IMR-90 (cell line): ENCODE data around the gene HSD17B4. TPM values are rescaled to one million over a fixed set of nuclear protein-coding genes. Genes with fewer than 3 reads are reported as not detected.

ENCODE experiments used
- ATAC-seq: fragments of 200-7000 bp; cut with Tn5 transposase; 2 replicates; pipeline ENCODE4 v1.9.1; 2020; ENCODE audit warnings: low read depth, mild to moderate bottlenecking, moderate library complexity
- BruUV-seq: library from RNA; stranded (reverse); fragments of 400-500 nt; replicated peaks from 2 replicates; lab custom pipeline; 2021; lab: Mats Ljungman, UMichigan
- CTCF ChIA-PET: fragments of 300-600 bp; formaldehyde crosslinking; extraction: SDS; loops from one replicate; lab custom pipeline; 2021; ENCODE audit warnings: antibody characterized with exemption; lab: Yijun Ruan, JAX
- POLR2A ChIA-PET: fragments of 300-600 bp; sonication (Branson Sonifier 250); formaldehyde crosslinking; loops from one replicate; lab custom pipeline; 2022; ENCODE audit warnings: antibody characterized with exemption; ENCODE audit not compliant: unreplicated experiment; lab: Charles Lee
- DNase-seq: peaks from one replicate; pipeline ENCODE4 v3.0.0; 2013
- H2AFZ ChIP-seq: replicated peaks from 2 replicates; pipeline ENCODE3; 2013; ENCODE audit warnings: low read length, mild to moderate bottlenecking; ENCODE audit not compliant: poor library complexity
- H2AK5ac ChIP-seq: 2 replicates; pipeline ENCODE4 v1.6.1; 2013; ENCODE audit warnings: low read depth, low read length, inconsistent platforms
- H2AK9ac ChIP-seq: replicated peaks from 2 replicates; pipeline ENCODE3; 2013; ENCODE audit warnings: mild to moderate bottlenecking, low read depth, low read length, moderate library complexity; ENCODE audit not compliant: poor library complexity
- H2BK120ac ChIP-seq: 2 replicates; pipeline ENCODE4 v1.6.1; 2013; ENCODE audit warnings: low read depth, low read length, inconsistent platforms
- H2BK15ac ChIP-seq: 3 replicates; pipeline ENCODE4 v1.6.1; 2013; ENCODE audit warnings: low read depth, low read length, inconsistent platforms
- H2BK20ac ChIP-seq: 2 replicates; pipeline ENCODE4 v1.6.1; 2013; ENCODE audit warnings: low read depth, mild to moderate bottlenecking, inconsistent platforms, low read length, moderate library complexity
- H2BK5ac ChIP-seq: 2 replicates; pipeline ENCODE4 v1.6.1; 2013; ENCODE audit warnings: mild to moderate bottlenecking, low read depth, low read length, inconsistent platforms; ENCODE audit not compliant: poor library complexity, severe bottlenecking
- H3K14ac ChIP-seq: replicated peaks from 2 replicates; pipeline ENCODE4 v1.6.1; 2013; ENCODE audit warnings: low read depth, low read length, inconsistent platforms
- H3K18ac ChIP-seq: 2 replicates; pipeline ENCODE4 v1.6.1; 2013; ENCODE audit warnings: low read depth, low read length, control low read depth
- H3K23ac ChIP-seq: 2 replicates; pipeline ENCODE4 v1.6.1; 2013; ENCODE audit warnings: low read depth, low read length, inconsistent platforms
- H3K27ac ChIP-seq: 2 replicates; pipeline ENCODE4 v1.5.1; 2013; ENCODE audit warnings: mild to moderate bottlenecking, control low read depth, low read length; ENCODE audit not compliant: insufficient read depth
- H3K27me3 ChIP-seq: 2 replicates; pipeline ENCODE4 v1.6.1; 2013; ENCODE audit warnings: low read length; ENCODE audit not compliant: control insufficient read depth, insufficient read depth
- H3K36me3 ChIP-seq: 2 replicates; pipeline ENCODE4 v1.6.1; 2013; ENCODE audit warnings: low read length, mixed read lengths; ENCODE audit not compliant: control insufficient read depth, insufficient read depth
- H3K4ac ChIP-seq: 2 replicates; pipeline ENCODE4 v1.6.1; 2013; ENCODE audit warnings: low read depth, low read length, inconsistent platforms
- H3K4me1 ChIP-seq: 2 replicates; pipeline ENCODE4 v1.6.1; 2013; ENCODE audit warnings: low read length, mixed read lengths; ENCODE audit not compliant: control insufficient read depth, insufficient read depth
- H3K4me2 ChIP-seq: 2 replicates; pipeline ENCODE4 v1.6.1; 2013; ENCODE audit warnings: low read depth, mild to moderate bottlenecking, control low read depth, low read length, moderate library complexity
- H3K4me3 ChIP-seq: 2 replicates; pipeline ENCODE4 v1.5.1; 2013; ENCODE audit warnings: low read depth, mild to moderate bottlenecking, control low read depth, low read length, moderate library complexity; ENCODE audit not compliant: insufficient read depth
- H3K56ac ChIP-seq: 2 replicates; pipeline ENCODE4 v1.6.1; 2013; ENCODE audit warnings: low read length, inconsistent platforms; ENCODE audit not compliant: insufficient read depth; ENCODE audit errors: extremely low read depth
- H3K79me1 ChIP-seq, 2 experiments: 2 replicates each; pipeline ENCODE4 v1.6.1; 2013; ENCODE audit warnings: low read length in 2 of 2, inconsistent platforms in 1 of 2, low read depth in 1 of 2
- H3K9ac ChIP-seq: 2 replicates; pipeline ENCODE4 v1.6.1; 2013; ENCODE audit warnings: low read depth, low read length, control low read depth
- H3K9me1 ChIP-seq: 2 replicates; pipeline ENCODE4 v1.6.1; 2013; ENCODE audit warnings: low read length, inconsistent platforms; ENCODE audit not compliant: insufficient read depth
- H3K9me3 ChIP-seq: 2 replicates; pipeline ENCODE4 v1.6.1; 2013; ENCODE audit warnings: low read length; ENCODE audit not compliant: control insufficient read depth, insufficient read depth
- H4K20me1 ChIP-seq: 2 replicates; pipeline ENCODE4 v1.6.1; 2013; ENCODE audit warnings: low read length, inconsistent platforms; ENCODE audit not compliant: insufficient read depth
- H4K5ac ChIP-seq: 2 replicates; pipeline ENCODE4 v1.6.1; 2013; ENCODE audit warnings: mild to moderate bottlenecking, low read depth, low read length, control low read depth
- H4K8ac ChIP-seq, 2 experiments: 2 replicates each; pipeline ENCODE4 v1.6.1; 2013; ENCODE audit warnings: low read depth in 2 of 2, low read length in 2 of 2, control low read depth in 1 of 2, inconsistent platforms in 1 of 2
- H4K91ac ChIP-seq: 2 replicates; pipeline ENCODE4 v1.6.1; 2013; ENCODE audit warnings: low read depth, low read length, inconsistent platforms; ENCODE audit not compliant: insufficient read depth
- BHLHE40 ChIP-seq: fragments of 150-350 bp; IDR thresholded peaks from 2 replicates; pipeline ENCODE4 v1.6.1; 2016; ENCODE audit warnings: mild to moderate bottlenecking, low read depth, low read length
- CEBPB ChIP-seq: IDR thresholded peaks from 2 replicates; pipeline ENCODE4 v1.6.1; 2012; ENCODE audit warnings: low read depth, low read length, improper control_type of control experiment
- ELK1 ChIP-seq: fragments of 150-350 bp; IDR thresholded peaks from 2 replicates; pipeline ENCODE4 v1.6.1; 2016; ENCODE audit warnings: low read depth, mild to moderate bottlenecking, low read length, moderate library complexity, borderline replicate concordance
- MAFK ChIP-seq: IDR thresholded peaks from 2 replicates; pipeline ENCODE4 v1.6.1; 2012; ENCODE audit warnings: low read depth, low read length, improper control_type of control experiment
- MXI1 ChIP-seq: IDR thresholded peaks from 2 replicates; pipeline ENCODE4 v1.6.1; 2012; ENCODE audit warnings: low read depth, mild to moderate bottlenecking, low read length, moderate library complexity, borderline replicate concordance
- NFE2L2 ChIP-seq: fragments of 150-350 bp; IDR thresholded peaks from 2 replicates; pipeline ENCODE4 v1.6.1; 2016; ENCODE audit warnings: low read depth, mild to moderate bottlenecking, low read length
- POLR2A ChIP-seq: IDR thresholded peaks from 2 replicates; pipeline ENCODE4 v1.6.1; 2012; ENCODE audit warnings: mild to moderate bottlenecking, low read depth, low read length
- RAD21 ChIP-seq: IDR thresholded peaks from 2 replicates; pipeline ENCODE4 v1.6.1; 2012; ENCODE audit warnings: low read length, improper control_type of control experiment
- RFX5 ChIP-seq: IDR thresholded peaks from 2 replicates; pipeline ENCODE4 v1.8.0; 2012; ENCODE audit warnings: low read depth, mild to moderate bottlenecking, low read length, moderate library complexity
- USF2 ChIP-seq: fragments of 150-350 bp; IDR thresholded peaks from 2 replicates; pipeline ENCODE4 v1.6.1; 2017; ENCODE audit warnings: mild to moderate bottlenecking, antibody characterized with exemption, low read length, low read depth
- WGBS, 2 experiments: methylation state at CpG; one replicate each; pipeline versions ENCODE4 v1.1.5 to v1.1.7; 2013; ENCODE audit warnings: missing lambda C conversion rate in 2 of 2; ENCODE audit not compliant: insufficient read length in 1 of 2; ENCODE audit errors: extremely low coverage in 2 of 2; 5-methylcytosine and 5-hydroxymethylcytosine counted together
- dilution Hi-C: fragments of 300-500 bp; cut with HindIII; formaldehyde crosslinking; loops from one replicate; pipeline ENCODE4 v1.14.3; 2018; ENCODE audit warnings: low sequenced_read_pairs; ENCODE audit not compliant: unreplicated experiment
- in situ Hi-C: fragments of 300-500 bp; cut with MboI; formaldehyde crosslinking; loops from 3 replicates; pipeline ENCODE4 v1.14.3; 2019; ENCODE audit warnings: low sequenced_read_pairs, inconsistent platforms, mixed read lengths
- intact Hi-C: fragments of 100-400 bp; cut with micrococcal nuclease; formaldehyde crosslinking; loops from 2 replicates; pipeline ENCODE4 v1.10.0; 2022
- polyA plus RNA-seq, 3 experiments: library from polyadenylated mRNA; depleted of rRNA; stranded (reverse); fragments of >200 nt; gene quantifications; 2 replicates each; pipeline ENCODE4 v1.2.3, GENCODE V29; 2012; ENCODE audit warnings: low replicate concordance in 1 of 3
- total RNA-seq: library from RNA; depleted of rRNA; stranded (reverse); fragments of >200 nt; gene quantifications from 2 replicates; pipeline ENCODE4 v1.2.3, GENCODE V29; 2012
- TF ChIP-seq, protein P1 (sequence below): conservative IDR thresholded peaks from 2 replicates; pipeline ENCODE4 v1.5.1; 2012; ENCODE audit warnings: mild to moderate bottlenecking, low read depth, low read length, improper control_type of control experiment

The HSD17B4 gene
- total and polyA plus RNA-seq, 2 of the 4 experiments (the other 2 are of a cell fraction) = 95.1 to 154 TPM

DNA sequence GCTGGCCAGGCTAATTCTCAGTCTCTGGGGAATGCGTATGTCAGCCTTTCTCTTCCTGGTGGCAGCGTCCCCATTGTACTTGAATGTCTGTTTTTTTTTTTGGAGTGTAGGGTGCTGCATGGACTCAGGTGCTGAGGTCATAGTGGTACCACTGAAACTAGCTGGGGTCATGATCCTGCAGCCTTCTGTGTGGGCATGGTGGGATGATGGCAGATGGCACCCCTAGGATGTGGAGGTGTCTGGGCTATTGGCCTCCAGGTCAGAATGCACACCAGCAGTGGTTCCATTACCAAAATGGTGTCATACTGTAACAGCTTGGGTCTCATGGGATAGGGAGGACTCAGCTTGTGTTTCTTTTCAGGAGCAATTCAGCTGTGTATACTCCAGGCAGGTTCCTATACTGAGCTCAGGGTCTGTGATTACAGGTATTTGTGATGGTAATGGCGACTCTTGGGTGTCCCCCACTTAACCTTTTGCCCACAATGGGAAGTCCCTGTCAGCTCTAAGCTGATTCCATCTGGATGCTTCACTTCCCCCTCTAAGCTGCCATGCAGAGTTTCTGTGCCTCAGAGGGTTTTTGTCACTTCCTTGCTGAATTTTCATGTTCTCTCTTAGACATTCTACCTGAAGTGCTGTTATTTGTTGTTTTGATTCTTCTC, 17.9 kb downstream of the HSD17B4 start (continued):
- TF ChIP-seq BHLHE40 = no peak

GRCh38 chr5:119470851-119471451, 18.7 kb downstream of the HSD17B4 start:
- no TSS peak for BruUV-seq
- Histone ChIP-seq H3K27ac (no peak overlapping the region), H3K4me2 (no peak overlapping the region), H3K4me3 (no peak overlapping the region), H2BK15ac (no peak overlapping the region), H2BK5ac (no peak overlapping the region), H3K23ac (no peak overlapping the region), H3K56ac (no peak overlapping the region), H3K36me3 (no peaks in the 10 kb centered on the region), H2BK20ac (no peak overlapping the region), H3K14ac (no peak overlapping the region), H3K9ac (no peak overlapping the region), H3K18ac (no peak overlapping the region), H3K4me1 (no peaks in the 10 kb centered on the region), H4K8ac (no peak overlapping the region), H3K4ac (no peak overlapping the region), H4K20me1 (0 out of 2 replicates have a peak, but pooled peaks cover 3% of the 10 kb centered on the region), H2AK5ac (no peak overlapping the region), H3K9me1 (no peaks in the 10 kb centered on the region), H2BK120ac (no peak overlapping the region), H3K79me1 (peaks cover 10 to 12% of the 10 kb centered on the region in 2 experiments; a peak in 3 of 4 replicates), H4K91ac (no peak overlapping the region), H2AK9ac (no peak overlapping the region), H4K5ac (no peak overlapping the region), H3K27me3 (no peaks in the 10 kb centered on the region), H3K9me3 (peaks cover 3% of the 10 kb centered on the region; the same call in 1 of the 2 replicates), H2AFZ (no peak overlapping the region)
- DNase-seq (peak; percentile 51), ATAC-seq (peak; percentile 48; the same call in 1 of the 2 replicates)
- no CpG with 5 or more reads among the region's 3 CpGs for WGBS, 2 experiments
- intact Hi-C loops = loop anchor here (5.0 to 10.0 kb wide), 2 partner anchors 994 to 1336 kb away; partner anchors contain the start of gene PRR16
- ChIA-PET CTCF (interaction anchor here (0.6 to 1.7 kb wide), 6 partner anchors 8 to 1377 kb away, joined by 3 to 5 read pairs (median 3); no protein-coding TSS in a partner anchor), POLR2A (no interaction called here)
- in situ Hi-C loops = no loop called here
- dilution Hi-C loops = no loop called here
- TF ChIP-seq USF2 = no peak
- TF ChIP-seq MAFK = no peak
- no peak for TF ChIP-seq RFX5
- no peak for TF ChIP-seq ELK1
- TF ChIP-seq, protein P1, sequence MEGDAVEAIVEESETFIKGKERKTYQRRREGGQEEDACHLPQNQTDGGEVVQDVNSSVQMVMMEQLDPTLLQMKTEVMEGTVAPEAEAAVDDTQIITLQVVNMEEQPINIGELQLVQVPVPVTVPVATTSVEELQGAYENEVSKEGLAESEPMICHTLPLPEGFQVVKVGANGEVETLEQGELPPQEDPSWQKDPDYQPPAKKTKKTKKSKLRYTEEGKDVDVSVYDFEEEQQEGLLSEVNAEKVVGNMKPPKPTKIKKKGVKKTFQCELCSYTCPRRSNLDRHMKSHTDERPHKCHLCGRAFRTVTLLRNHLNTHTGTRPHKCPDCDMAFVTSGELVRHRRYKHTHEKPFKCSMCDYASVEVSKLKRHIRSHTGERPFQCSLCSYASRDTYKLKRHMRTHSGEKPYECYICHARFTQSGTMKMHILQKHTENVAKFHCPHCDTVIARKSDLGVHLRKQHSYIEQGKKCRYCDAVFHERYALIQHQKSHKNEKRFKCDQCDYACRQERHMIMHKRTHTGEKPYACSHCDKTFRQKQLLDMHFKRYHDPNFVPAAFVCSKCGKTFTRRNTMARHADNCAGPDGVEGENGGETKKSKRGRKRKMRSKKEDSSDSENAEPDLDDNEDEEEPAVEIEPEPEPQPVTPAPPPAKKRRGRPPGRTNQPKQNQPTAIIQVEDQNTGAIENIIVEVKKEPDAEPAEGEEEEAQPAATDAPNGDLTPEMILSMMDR = peak; percentile 72
- no peak for TF ChIP-seq MXI1
- TF ChIP-seq POLR2A = no peak
- TF ChIP-seq CEBPB = peak; percentile 93
- peak; percentile 82 for TF ChIP-seq RAD21
- TF ChIP-seq NFE2L2 = no peak
- peak; percentile 6; the same call in 1 of the 2 replicates for TF ChIP-seq BHLHE40
